Hepatocyte (in vitro differentiated cells): ENCODE data around the gene RNF180.

Source experiments
- CTCF ChIP-seq: fragments of 200-600 bp; sonication (generic); IDR thresholded peaks from 2 replicates; pipeline ENCODE4 v1.5.1; 2016; ENCODE audit warnings: antibody characterized with exemption, mild to moderate bottlenecking; ENCODE audit not compliant: poor library complexity
- EZH2 ChIP-seq: fragments of 200-600 bp; sonication (generic); IDR thresholded peaks from 2 replicates; pipeline ENCODE4 v1.6.1; 2016; ENCODE audit warnings: antibody characterized with exemption, mild to moderate bottlenecking, borderline replicate concordance

- TF ChIP-seq CTCF (no peak), EZH2 (no peak)
Measured at GRCh38 chr5:64163135-64163534, 2.5 kb upstream of the RNF180 start.
